NOMO-1 treated with DMSO at 0.1 percent for 48 hours (cell line): ENCODE measurements around the gene ACYP2.

Experiments
- DNase-seq: peaks from one replicate; lab custom pipeline; 2025; ENCODE audit not compliant: unreplicated experiment; lab: John Stamatoyannopoulos, UW

Gene ACYP2

DNA sequence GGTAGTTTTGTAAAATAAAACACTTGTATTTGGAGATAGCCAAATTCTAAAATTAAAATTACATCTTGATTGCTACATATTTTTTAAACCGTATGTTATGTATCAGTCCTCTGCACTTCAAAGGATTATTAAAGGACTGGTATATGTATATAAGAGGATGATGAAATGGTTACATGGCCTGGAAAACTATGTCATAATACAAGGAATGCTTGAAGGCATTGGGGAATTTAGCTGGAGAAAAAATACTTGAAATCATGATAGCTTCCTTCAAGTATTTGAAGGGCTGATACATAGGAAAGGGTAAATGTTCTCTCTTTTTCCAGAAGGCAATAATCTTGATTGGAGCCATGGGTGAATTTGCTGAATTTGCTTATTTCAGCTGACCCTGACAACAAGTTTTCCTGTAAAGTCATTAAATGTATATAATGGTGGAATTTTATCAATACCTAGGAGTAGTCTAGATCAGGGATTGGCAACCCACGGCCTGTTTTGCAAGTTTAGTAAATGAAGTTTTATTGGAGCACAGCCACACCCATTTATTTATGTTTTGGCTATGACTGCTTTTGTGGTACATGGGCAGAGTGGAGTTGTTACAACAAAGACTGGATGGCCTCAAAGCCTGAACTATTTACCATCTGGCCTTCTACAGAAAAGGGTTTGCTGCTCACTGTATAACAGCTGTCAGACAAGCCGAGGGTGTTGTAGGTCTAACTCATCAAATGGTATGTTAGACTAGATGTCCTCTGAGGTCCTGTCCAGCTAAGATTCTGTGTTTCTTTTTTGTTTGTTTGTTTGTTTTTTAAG lies 34.4 kb downstream of the ACYP2 start:
- no peak for DNase-seq

DNA sequence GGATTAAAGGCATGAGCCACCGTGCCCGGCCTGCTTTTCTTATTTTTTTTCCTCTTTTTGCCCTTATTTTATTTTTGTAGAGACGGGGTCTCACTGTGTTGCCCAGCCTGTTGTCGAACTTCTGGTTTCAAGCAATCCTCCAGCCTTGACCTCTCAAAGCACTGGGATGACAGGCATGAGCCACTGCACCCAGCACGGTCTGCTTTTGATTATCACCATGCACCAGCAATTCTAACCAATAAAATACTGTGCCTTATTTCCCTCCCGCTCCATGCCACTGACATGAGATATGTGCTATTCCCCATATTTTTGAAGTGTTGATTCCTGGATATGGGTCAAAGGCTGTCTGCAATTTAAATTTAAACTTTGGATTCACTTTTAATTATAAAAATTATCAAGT lies 42.9 kb downstream of the ACYP2 start:
- DNase-seq = no peak

DNA sequence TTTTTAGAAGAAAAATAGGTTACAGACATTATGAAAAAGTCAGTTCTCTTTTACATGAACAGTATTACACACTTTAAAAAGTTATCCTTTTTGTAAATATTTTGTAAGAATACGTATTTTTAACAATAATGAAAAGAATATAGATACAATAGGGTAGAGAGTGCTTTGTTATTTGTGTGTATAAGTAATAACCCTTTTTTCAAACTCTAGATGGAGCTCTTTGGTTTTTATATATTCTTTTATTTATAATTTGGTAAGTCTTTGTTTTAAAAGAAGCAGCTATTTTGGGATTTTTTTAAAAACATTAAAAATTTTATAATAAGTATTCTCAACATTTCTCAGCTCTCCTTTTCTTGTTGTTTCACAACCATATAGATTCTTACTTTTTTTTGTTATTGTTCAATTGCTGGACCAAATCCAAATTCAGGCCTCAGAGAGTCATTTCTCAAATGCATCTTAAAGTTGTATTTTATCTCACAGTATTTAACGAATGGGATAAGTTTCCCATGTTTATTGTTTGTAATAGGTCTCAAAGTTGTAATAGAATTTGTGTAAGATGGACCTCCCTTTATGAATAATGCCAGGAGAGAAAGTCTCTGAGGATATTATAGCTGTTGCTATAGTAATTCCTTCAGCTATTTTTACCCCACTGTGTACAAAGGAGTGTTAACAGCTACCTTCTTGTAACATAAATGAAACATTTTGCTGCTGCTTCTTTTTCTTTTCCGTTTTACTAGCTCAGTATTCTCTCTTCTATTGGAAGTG lies 46.4 kb downstream of the ACYP2 start:
- DNase-seq = no peak

DNA sequence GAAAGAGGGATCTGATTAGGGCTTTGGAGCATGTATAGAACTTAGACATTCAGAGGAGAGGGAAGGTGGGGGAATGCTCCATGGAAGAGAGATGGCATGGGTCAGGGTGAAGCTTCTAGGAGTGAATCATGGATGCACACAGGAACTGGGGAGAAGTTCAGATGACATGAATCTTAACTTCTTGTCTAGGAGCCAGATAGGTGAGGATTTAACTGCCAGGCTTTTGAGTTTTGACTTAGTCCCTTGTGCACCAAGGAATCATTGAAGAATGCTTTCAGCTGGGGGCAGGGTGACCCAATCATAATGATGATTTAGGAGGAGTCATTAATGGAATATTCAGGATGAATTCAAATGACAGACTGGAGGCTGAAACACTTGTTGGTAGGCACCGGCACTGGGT lies 48.7 kb downstream of the ACYP2 start:
- no peak for DNase-seq

DNA sequence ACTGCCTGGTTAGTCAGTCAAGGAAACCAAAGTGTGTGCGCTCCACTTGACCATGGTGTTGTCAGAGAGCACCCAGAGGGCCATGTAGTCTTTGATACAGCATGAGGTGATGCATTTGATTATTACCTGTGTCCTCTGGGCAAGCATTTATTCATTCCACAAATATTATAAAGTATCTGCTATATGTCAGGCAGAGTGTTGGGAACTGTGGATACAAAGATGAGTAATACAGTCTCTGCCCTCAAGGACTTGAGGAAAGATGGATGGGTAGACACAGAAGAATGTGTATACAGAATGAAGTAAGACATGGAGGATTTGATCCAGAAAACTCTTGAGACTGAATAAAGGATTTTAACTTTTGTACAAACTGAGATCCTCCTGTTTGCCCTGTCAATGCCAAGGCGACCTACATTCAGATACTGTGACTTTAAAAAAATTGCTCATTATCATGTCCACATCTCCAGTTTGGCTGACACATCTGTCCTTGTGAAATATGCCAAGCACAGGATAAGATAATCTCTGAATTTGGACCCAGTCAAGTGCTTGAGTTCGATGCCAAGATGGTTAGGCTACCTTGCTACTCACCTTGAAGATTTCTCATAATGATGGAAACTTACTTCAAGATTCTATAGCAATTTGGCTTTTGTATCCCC lies 50.8 kb downstream of the ACYP2 start:
- DNase-seq = no peak

DNA sequence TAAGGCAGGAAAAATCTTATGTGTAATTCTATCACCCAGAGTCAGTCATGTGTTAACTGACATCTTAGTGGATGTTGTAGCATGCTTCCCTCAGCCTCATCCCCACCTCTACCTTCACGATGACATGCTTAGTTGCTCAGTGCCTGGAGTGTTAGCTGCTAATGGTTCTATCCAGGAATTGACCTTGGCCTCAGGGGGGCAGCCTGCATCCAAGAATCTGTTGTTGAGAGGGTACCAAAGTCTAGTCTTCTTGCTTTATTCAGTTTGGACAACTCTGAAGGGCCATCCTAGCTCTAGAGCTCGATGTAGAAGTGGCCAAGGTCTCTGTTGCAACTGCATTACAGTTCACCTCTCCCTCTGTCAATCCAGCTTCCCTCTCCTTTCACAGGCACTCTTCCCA lies 61.2 kb downstream of the ACYP2 start:
- no peak for DNase-seq

DNA sequence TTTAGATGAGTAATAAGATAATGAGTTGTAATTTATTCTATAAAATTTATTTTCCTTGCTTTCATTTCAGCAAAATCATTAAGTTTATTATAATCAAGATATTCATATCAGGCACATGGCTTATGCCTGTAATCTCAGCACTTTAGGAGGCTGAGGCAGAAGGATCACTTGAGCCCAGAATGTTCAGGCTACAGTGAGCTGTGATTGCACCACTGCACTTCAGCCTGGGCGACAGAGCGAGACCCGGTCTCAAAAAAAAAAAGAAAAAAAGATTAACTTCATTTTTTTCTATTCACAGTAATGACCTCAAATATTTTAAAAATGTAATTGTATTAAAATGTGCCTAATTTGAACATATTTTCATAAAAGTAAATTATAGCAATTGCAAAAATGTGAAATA lies 67.9 kb downstream of the ACYP2 start:
- no peak for DNase-seq

DNA sequence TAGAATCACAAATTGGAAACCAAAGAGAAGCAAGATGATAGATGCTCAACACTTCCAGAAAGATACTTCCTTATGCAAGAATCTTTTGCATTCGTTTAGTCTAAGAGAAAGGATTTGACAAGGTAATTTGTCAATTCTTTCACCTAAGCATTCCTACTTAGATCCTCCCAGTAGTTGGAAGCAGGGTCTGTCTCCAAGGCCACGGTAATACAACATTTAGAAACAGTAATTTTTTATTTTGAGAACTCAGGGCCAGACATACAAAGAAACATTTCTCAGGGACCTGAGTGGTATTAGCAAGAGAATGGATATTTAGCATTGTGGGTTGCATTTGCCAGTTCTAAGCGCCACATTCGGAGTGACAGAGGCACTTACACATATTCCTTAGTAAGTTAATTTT lies 68.6 kb downstream of the ACYP2 start:
- DNase-seq = no peak

DNA sequence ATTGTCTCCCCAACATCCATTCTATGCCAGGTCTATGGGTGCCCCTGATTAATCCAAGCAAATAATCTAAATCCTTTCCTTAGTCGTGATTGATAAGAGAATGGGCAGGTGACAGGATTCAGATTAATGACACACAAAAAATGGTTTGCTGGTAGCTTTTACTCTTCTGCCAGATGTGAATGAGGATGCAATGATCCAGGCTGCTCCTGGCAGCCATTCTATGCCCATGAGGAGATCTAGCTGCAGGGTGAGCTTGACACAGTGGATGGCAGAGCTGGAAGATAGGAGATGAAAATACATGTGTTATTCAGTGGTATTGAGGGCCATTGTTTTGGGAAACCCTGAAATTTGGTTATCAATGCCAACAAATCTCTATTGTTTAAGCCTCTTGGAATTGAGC lies 69.7 kb downstream of the ACYP2 start:
- DNase-seq = no peak

DNA sequence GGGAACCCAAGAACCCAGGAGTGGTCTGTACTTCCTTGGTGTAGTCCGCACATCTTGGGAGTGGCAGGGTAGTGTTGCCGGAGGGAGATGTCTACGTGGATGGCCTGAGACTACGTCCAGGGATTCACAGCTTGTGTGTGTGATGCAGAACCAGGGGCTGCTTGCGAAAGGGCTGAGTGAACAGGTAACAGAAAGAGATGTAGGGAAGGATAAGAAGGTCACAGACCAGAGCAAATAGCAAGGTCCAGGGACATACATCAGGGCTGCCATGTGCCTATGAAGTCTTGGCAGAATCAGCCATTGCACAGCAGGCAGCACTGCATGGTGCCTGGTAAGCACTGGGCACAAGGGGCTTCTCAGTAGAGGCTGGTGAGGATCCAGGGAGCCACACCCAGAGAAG lies 71.9 kb downstream of the ACYP2 start:
- DNase-seq = no peak

DNA sequence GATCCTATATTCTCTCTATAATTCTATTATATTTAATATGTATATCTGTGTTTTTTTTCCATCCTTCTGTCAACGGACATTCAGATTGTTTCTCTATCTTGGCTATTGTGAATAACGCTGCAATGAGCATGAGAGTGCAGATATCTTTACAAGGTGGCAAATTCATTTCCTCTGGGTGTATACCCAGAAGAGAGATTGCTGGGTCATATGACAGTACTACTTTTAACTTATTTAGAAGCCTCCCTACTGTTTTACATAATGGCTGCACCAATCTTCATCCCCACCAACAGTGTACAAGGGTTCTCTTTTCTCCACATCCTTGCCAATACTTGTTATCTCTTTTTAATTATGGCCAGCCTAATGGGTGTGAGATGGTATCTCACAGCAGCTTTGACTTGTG lies 74.1 kb downstream of the ACYP2 start:
- no peak for DNase-seq

DNA sequence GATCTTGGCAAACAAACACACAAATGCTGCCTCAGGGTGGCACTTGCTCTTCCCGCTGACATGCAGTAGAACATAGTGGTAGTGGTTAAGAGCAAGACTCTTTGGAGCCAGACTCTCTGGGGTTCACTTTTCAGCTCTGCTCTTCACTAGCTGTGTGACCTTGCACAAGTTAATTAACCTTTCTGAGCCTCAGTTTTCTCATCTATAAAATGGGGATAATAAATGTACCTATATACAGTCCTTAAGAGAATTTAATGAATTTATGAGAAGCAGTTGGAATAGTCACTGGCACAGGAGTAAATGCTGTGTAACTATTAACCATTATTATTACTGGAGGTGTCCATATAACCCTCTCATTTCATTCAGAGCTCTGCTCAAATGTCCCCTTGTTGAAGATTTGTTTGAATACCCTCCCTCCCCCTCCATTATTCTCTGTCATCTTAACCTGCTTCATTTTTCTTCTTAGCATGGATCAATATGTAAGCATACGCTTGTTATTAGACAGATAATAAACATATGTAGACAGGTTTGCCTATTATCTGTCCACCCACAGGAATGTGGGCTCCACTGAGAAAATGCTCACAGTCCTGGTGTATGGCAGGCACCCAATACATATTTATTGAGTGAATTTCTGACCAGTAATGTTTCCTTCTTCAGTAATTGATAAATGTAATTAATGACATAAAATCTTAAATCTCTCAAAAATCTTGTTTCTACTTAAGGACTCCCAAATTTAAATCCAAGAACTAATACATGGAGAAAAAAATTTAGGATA lies 76.1 kb downstream of the ACYP2 start:
- DNase-seq = no peak

DNA sequence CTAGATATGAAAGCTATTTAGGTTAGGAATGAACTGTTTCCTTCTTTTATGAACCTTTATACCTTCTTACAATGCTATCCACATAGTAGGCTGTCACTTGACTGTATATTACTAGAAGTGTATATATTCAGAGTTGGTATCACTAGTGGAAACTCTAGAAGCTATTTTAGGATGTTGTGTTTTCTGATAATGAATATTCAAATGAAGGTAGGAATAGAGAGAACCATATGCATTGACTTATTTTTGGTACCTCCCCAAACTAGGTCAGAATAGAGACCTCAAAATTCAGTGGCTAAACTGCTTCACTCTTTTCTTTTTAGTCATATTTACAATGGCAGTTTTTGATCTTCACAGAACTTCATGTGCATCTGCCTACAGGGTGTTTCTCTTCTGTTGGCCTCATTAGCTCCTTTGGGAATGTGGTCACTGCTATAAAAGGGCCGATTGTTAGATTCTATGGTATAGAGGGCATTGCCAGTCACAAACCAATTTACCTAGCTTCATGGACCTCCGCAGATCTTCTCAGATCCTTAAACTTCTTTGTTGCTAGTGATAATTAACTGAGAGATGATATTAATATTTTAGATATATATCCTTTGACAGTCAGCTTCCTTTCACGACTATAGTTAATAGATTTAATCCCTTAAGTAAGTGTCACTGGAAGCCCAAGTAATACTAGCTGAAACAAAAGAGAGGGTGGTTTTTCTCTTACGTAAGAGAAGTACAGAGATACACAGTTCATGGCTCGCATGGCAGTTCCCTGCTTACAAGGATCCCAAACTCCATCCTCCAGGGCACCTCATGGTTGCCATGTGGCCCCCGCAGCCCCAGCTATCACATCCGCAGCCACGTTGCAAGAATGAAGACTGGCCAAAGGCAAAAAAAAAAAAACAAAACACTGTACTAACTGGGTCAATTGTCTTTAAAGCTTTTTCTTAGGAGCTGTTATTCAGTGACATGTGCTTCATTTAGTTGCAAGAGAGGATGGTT lies 79.6 kb downstream of the ACYP2 start:
- DNase-seq = no peak

DNA sequence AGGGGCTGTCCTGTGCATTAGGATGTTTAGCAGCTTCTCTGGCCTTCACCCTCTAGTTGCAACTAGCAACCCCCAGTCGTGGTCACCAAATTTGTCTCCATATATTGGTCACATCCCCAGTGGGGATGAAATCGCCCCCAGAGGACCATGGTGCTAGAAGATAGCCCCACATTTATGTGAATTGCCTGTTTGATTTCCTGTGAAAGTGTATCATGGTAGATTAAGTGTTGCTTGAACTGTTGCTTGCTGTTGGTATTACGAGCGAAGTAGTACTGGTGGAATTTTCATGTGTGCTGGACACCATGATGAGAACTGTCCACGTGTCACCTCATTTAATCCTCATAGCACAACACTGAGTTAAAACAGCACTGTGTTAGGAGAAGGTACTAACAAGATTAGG lies 81.2 kb downstream of the ACYP2 start:
- no peak for DNase-seq

DNA sequence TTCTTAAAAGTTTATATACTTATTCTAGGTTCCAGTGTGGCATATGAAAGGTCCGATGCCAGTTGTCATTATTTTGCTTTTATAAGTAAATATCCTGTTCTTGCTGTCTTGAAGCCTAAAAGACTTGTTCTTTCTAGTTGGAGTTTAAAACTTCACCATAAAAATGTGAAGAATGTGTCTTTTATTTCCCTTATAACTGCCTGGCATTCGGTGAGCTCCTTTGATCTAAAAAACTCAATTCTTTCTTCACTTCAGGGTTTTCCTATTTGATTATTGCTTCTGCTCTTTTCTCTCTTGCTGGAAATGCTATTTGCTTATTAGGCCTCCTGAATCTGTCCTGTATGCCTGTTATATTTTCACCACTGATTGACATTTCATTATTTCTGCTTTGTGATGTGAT lies 89.1 kb downstream of the ACYP2 start:
- DNase-seq = no peak

DNA sequence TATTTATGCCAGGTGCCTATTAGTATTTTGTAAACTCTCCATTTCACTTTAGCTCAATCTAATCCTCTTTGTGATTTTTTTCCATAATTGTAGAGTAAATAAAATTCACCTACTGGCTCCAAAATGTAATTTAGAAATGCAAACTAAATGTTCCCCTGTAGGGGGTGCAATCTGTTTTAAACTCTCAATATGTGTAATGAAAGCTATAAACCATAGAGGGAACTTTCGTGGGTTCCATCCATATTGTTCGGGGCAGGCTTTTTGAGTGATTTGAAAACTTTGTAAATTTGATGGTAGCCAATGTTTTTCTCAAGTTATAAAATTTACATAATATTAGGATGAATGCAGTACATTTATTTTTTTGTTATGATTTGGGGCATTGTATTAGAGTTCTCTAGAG lies 91.2 kb downstream of the ACYP2 start:
- DNase-seq = peak; percentile 14

DNA sequence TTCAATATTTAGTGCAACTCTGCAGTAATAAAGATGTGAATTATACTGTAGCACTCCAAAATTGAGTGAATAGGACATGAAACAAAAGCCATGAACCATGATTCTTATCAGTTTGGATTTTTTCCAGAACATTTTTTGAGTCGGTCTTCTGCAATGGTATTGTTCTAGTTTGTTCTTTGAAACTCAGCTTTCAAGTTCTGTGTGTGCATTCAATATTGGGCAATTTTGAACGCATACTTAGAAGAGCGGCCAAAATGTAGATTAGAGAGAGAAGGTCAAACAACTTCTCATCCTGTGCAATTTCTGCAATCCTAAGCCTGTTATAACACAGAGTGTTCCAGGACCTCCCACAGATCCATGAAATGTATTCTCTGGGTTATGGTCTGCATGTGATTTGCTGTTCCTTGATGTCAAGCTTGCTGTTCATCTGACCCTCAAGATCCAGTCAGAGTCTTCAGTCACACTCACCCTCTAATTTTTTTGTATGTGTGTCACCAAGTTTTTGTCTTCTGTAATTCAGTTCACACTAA lies 92.3 kb downstream of the ACYP2 start:
- no peak for DNase-seq

DNA sequence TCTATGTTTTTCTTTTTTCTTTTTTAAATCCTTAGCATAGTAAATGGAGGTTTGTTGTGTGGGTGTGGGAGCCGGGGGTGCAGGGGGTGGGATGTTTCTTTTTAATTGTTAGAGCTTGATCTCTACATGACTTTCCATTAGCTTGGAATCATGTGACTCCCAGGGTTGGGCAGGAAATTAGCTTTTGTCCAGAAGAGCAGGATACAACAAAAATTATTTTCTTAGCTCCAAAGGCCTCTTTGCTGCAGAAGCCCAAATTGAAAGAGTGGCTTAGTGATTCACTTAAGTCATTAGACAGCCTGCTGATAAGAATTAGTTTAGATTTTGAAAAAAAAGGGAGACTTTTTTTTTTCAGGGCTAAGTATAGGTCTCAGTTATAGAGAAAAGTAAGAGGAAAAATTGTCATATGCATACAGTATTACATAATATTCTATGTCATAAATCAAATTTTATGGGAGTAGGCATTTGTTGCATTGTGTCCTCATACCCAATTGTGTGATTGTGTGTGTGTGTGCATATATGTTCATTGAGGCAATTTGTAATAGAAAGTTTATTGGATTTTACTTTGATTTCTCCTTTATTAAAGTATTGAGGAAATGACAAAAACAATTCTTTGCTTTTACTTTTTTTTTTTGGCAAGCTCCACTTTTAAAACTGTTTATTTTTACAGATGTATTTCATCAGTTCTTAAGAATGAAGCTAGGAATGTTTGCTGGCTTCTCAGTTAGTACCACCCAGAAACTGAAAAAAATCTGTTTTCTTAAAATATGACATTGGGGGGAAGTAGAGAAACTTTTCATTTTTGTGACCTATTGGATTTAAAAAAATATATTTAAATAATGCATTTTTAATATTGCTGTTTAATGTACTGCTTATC lies 93.2 kb downstream of the ACYP2 start:
- DNase-seq = no peak

DNA sequence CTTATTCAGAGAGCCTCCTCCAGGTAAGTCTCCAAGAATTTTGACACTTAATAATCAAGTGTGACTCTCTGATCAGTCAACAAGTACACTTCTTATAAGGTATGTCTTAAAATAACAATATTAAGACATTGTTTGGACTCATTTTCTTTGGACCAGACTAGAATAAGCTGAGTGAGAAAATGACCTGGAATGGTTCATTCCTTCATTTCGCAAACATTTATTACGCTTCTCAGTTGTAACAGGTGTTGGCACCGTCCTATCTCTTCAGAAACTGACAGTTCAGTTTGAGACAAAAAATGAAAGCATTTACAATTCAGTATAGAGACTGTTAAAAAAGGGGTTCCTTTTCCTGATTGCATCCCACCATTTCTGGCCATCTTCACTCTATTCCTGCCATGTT lies 94.0 kb downstream of the ACYP2 start:
- DNase-seq = no peak
